Activated naive CD4-positive, alpha-beta T cell treated with anti-CD3 and anti-CD28 coated beads, Interleukin-2, amount 10 ng/mL, durations not matched to agents 5 hours and 36 hours (primary cell): ENCODE data around the gene MAPK6. TPM values are rescaled to one million over a fixed set of nuclear protein-coding genes. Genes with fewer than 3 reads are reported as not detected.

ENCODE experiments used
- total RNA-seq, 2 experiments: library from RNA; stranded (reverse); gene quantifications; one replicate each; pipeline ENCODE4 v1.2.3, GENCODE V29; 2021

Gene MAPK6
- 10 to 100 TPM; 19.8 to 20.3 TPM for total RNA-seq

DNA sequence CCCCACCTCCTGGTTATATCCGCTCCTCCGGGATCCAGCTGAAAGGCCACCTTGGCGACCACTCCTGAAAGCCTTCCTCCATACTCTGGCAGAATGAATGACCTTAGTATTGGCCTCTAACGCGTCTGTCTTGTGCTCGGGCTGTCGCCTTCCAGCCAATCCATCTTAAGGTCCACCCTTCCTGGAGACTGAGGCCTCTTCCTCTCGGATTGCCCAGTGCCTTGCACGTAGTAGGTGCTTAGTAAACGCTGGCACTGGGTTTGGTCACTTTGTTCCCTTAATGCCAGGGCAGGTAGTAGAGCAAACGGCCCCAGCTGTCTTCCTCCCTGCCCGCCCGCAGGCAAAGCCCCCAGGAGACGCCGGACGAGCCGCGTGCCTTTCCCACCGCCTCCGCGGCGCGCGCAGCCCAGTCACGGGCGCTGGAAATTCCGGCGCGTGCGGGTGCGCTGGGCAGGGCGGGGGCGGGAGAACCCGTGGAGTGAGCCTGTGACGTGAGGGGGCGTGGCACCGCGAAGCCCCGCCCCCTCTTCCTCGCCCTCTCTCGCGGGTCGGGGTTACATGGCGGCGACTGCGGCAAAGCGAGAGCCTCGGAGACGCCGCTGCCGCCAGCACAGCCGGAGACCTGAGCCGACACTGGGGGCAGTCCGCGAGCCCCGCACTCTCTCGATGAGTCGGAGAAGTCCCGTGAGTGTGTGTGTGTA is at the start of gene MAPK6:
Gene MAPK6 (plus strand): TSS at position 527 of the 701 bp plus-strand sequence. CDS start 27,242 bp downstream, outside the sequence.

GRCh38 chr15:51971375-51972133 is 47.5 kb upstream of the MAPK6 start, which contains the start of gene LEO1:
Gene LEO1 (minus strand): TSS chr15:51971778. CDS start chr15:51971745, 33 bp downstream.

Other genes with a start within 250 kb of the MAPK6 start
- gene TMOD3, start 189.6 kb upstream of the MAPK6 start, total RNA-seq: 10 to 100 TPM; 62.5 to 64.9 TPM
- gene LEO1, start 47.4 kb upstream of the MAPK6 start, total RNA-seq: 10 to 100 TPM; 25.8 to 27.3 TPM
- not detected for gene BCL2L10, start 93.6 kb downstream of the MAPK6 start, total RNA-seq
- 10 to 100 TPM; 39.1 to 40.8 TPM for gene GNB5, start 172.2 kb downstream of the MAPK6 start, total RNA-seq